NOMO-1 (cell line): ENCODE results near the gene SSB.
"Not testable (repeated sequence)": the region's sequence is repeated elsewhere in the genome, so short reads cannot be mapped to it uniquely, and the experiment has no call there.

Experiments
- DNase-seq, 2 experiments: peaks; one replicate each; lab custom pipeline; 2025; ENCODE audit not compliant: unreplicated experiment in 2 of 2; lab: John Stamatoyannopoulos, UW

SSB gene

DNA sequence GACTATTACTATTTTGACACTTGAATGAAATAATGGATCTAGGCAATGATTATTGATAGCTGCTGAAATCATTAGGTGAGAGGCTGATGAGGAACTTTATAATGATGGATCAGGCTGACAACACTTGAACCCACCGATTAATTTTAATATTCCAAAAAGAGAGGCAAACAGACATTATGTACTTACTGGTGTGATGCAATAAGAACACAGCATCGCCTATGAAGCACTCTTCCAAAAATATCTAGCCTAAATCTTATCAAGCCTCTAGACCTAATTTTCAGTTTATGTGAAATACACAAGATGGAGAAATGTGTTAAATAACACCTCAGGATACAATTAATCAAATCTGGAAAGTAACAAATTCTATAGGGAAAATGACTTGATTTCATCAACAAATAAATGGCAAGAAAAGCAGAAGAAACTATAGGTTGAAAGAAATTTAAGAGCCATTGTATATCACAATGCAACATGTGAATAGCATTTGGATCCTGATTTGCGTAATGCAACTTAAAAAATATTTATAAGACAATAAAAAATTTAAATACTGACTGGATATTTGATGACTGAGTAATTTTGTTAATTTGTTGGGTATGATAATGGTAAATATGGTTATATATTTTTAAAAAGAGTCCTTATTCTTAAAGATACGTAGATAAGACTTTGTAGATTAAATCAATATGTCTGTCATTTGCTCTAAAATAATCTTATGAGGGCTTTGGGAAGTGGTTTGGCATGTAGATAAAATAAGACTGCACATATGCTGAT, 17.2 kb upstream of the SSB start:
- DNase-seq, result no peak

DNA sequence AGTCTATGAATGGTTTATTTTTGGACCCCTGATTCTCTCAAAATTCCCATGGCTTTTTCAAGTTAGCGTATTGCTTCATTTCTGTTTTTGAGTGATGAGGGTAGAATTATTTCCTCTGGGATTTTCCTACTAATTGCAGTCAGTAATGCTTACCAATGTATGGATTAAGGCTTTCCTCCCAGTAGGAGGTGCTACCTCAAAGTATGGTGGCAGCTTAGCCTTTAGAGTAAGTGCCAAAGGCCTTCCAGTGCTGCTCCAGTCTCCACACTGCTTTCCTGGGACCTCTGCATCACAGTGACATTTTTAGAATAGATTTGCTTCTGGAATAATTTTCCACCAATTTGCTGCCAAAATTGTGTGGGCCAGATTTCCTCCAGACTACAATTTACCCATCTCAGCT, 16.2 kb upstream of the SSB start:
- no peak for DNase-seq

DNA sequence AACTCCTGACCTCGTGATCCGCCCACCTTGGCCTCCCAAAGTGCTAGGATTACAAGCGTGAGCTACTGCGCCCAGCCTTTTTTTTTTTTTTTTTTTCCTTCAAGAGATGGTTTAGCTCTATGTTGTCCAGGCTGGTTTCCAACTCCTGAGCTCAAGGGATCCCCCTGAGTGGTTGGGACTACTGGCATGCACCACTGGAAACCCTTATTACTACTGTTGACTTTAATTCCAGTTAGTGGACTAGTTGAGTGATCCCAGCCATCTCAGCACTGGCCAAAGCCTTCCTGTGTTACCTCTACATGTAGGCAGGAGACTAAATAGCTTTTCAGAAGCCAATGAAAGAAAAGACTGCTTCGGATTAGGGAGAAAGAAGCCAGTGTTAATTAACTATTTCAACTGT, 8.1 kb upstream of the SSB start:
- DNase-seq, result no peak

DNA sequence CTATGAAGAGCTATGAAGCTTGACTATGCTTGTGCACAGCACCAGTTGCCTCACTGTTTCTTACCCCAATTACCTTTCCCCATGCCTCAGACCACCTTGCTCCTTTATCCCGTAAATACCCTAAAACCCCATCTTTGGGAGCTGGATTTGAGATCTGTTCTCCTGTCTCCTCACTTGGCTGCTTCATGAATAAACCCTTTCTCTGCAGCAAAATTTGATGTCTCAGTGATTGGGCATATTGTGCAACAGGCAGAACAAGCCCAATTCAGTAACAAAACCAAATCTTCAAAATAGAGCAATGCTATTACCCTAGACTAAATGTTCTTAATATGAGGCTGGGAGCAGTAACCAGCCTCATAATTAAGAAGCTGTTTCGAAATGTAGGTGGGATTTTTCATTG, 3.5 kb upstream of the SSB start:
- no peak for DNase-seq

DNA sequence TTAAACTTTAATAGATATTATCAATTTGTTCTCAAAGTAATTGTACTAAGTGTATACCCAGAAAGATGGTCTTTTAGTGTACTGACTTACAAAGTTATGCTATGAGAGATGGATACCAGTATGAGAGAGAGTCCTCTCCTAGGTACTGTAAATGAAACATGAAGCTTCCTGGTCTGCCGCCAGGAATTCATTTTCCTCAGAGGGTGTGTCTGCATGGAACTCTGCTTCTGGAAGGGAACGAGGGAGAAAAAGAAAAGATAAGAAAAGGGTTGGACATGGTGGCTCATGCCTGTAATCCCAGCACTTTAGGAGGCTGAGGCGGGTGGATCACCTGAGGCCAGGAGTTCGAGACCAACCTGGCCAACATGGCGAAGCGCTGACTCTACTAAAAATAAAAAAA, 2.2 kb upstream of the SSB start:
- DNase-seq, result no peak

DNA sequence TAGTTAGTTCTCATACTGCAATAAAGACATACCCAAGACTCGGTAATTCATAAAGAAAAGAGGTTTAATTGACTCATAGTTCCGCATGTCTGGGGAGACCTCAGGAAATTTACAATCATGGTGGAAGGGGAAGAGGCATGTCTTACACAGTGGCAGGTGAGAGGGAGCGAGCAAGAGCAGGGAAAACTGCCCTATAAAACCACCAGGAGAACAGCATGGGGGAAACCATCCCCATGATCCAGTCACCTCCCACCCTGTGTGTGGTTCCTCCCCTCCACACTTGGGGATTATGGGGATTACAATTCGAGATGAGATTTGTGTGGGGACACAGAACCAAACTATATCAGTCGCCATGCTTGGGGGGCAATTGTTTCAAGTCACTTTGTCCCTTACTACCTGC, 1.1 kb upstream of the SSB start:
- DNase-seq, result no peak

DNA sequence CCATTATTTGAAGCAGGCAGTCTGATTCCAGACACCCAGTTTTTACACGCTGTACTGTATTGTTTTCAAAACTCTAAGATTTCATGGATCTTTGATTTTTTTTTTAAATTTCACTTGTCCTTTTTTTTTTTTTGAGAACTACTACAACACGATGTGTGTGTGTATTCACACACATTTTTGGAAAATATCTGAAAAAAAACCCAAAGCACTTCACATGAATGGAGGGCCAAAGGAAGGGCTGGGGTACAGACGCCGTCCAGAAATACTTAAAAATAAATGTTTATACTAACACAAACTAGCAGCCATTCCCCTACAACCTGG, 314 bp upstream of the SSB start:
- no peak for DNase-seq

DNA sequence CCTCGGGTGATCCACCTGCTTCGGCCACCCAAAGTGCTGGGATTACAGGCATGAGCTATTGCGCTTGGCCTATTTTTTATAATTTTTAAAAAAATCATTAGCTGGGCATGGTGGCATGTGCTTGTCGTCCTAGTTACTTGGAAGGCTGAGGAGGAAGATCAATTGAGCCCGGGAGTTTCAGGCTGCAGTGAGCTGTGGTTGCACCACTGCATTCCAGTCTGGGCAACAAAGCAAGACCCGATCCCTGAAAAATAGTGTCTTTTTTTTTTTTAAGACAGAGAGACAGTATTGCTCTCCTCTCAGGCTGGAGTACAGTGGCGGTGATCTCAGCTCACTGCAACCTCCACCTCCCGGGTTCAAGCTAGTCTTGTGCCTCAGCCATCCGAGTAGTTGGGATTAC, 4.8 kb downstream of the SSB start:
- no peak for DNase-seq

DNA sequence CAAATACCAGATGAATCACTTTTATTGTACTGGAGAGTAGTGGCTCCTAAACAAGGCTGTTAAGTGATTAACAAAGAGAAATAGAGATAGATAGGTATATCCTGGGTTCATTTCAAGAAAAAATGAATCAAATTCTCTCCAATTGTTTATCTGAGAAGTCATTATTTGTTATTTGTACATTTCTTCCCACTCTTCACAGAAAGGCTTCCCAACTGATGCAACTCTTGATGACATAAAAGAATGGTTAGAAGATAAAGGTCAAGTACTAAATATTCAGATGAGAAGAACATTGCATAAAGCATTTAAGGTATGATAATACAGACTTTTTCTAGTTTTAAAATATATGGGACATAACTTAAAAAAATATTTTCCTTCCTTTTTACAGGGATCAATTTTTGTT, 7.9 kb downstream of the SSB start:
- no peak for DNase-seq

DNA sequence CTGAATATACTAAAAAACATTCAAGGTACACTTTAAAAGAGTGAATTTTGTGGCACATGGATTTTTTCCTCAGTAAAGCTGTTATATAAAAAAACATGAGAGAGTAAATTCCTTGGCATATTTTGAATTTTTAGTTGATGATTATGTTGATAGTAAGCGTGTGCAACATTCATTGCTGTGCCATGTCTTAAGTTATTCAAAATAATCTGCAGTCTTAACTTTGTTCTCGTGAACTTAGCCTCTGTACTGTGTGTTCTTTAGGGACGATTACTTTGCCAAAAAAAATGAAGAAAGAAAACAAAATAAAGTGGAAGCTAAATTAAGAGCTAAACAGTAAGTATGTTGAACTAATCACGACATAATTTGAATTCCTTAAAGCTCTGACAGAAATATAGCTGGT, 9.6 kb downstream of the SSB start:
- no peak for DNase-seq

DNA sequence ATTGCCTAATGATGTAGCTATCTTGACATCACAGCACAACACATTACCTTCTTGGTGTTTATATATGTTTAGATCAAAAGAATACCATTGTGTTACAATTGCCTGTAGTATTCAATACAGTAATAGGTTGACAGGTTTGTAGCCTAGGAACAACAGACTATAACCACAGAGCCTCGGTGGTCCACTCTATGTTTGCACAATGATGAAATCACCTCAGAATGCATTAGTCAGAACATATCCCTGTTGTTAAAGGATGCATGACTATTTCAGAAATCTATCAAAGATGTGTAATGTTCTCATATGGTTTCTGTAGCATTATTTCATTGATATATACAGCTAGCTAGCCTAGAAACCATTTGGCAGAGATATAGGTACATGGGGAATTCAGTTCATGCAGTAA, 17.2 kb downstream of the SSB start:
- no peak for DNase-seq

DNA sequence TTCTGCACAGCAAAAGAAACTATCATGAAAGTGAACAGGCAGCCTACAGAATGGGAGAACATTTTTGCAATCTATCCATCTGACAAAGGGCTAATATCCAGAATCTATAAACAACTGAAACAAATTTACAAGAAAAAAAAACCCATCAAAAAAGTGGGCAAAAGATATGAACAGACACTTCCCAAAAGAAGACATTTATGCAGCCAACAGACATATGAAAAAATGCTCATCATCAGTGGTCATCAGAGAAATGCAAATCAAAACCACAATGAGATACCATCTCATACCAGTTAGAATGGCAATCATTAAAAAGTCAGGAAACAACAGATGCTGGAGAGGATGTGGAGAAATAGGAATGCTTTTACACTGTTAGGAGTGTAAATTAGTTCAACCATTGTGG, 18.3 kb downstream of the SSB start:
- not testable (repeated sequence) for DNase-seq

DNA sequence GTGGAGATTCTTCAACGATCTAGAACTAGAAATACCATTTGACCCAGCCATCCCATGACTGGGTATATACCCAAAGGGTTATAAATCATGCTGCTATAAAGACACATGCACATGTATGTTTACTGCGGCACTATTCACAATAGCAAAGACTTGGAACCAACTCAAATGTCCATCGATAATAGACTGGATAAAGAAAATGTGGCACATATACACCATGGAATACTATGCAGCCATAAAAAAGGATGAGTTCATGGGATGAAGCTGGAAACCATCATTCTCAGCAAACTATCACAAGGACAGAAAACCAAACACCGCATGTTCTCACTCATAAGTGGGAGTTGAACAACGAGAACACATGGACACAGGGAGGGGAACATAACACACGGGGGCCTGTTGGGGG, 18.7 kb downstream of the SSB start:
- not testable (repeated sequence) for DNase-seq

DNA sequence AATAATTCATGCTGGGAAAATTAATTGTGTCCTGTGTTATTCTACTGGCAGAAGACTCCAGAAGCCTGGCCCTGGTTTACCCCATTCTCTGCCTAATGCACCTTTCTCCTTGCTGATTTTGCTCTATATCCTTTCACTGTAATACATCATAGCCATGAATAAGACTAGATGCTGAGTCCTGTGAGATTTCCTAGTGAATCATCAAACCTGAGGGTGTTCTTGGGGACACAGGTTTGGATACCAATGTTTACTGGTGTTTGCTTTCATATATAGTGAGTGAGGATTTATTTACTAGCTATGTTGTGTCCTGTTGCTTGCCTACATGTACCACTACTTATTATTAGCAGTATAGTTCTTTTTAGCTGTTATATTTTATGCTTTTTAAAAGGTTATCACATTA, 19.6 kb downstream of the SSB start:
- no peak for DNase-seq

DNA sequence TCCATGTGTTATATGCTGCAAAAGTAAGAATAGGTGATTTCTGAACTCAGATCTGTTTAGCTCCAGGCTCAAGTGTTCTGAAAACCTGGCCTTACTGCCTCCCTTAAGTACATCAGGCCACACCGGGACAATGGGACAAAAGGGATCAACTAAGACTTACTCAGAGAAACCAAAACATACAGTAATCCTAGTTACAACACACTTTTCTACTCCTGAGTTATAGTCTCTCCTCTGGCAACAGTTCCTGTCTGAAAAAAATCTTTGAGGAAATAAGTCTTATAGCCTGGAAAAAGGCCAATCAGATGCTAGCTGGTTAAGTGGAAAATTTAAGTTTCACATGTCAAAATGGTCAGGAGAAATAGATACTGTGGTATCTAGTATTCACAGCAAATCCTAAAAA, 20.4 kb downstream of the SSB start:
- DNase-seq, result no peak

DNA sequence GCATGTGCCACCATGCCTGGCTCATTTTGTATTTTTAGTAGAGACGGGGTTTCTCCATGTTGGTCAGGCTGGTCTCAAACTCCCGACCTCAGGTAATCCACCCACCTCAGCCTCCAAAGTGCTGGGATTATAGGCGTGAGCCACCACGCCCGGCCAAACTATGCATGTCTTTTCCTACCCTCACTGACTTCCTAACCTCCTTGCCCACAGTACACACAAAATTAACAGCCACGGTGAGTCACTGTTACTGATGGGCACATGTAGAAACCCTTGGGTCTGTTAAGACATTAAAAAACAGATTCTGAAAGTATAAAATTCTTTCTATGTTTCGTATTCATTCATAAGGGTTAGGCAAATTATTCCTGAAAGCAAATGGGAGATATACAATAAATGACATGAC, 21.4 kb downstream of the SSB start:
- not testable (repeated sequence) for DNase-seq

DNA sequence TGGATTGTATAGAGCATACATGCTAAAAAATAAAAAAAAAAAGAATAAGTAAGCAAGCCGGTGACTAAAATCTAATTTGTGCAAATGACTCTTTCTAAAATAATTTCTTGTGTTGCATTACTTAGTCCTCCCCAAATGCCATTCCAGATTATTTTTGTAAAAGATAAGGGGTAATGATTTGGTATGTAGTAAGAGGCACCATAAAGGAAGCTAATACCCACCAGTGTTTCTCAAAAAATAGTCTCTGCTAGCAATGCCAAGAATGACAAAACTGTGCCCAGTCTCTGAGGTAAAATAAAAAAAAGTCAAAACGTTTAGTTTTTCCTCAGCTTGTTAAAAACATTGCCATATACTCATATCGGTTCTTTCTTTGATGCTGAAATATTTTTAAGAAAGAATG, 23.4 kb downstream of the SSB start:
- no peak for DNase-seq

DNA sequence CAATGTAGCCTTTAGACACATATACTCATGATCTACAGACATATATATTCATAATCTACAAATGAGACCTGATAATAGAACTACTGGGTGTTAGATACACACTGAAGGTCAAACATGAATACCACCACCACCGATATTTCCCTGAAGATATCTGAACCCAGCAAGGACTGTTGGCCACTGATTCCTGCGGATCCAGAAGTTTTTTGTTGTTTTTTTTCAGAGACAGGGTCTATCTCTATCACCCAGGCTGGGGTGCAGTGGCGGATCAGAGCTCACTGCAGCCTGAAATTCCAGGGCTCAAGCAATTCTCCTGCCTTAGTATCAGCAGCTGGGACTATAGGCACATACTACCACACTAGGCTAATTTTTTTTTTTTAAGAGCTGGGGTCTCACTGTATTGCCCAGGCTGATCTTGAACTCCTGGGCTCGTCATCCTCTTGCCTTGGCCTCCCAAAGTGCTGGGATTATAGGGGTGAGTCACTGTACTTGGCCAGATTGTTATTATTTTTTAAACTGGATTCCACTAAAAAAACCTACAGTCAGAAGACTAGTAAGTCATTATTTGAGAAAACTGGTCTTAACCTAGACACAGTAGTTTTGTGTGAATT, 24.2 kb downstream of the SSB start:
- no peak for DNase-seq

DNA sequence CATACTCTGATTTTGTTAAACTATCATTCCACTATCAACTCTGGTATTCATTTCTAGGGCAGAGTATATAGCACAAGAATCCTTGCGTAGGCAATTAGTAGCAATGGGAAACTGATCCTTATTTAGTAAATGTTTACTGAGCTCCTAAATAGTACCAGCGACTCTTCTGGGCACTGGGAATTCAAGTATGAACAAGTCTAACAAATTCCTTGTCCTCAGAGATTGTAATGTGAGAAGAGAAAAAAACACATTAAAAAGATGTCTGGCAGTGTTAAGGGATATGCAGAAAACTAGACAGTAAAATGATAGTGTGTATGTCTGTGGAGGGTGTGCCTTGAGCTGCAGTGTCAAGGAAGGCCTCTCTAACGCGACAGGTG, 25.3 kb downstream of the SSB start:
- peak in 1 of 2 experiments; percentile 42 for DNase-seq

DNA sequence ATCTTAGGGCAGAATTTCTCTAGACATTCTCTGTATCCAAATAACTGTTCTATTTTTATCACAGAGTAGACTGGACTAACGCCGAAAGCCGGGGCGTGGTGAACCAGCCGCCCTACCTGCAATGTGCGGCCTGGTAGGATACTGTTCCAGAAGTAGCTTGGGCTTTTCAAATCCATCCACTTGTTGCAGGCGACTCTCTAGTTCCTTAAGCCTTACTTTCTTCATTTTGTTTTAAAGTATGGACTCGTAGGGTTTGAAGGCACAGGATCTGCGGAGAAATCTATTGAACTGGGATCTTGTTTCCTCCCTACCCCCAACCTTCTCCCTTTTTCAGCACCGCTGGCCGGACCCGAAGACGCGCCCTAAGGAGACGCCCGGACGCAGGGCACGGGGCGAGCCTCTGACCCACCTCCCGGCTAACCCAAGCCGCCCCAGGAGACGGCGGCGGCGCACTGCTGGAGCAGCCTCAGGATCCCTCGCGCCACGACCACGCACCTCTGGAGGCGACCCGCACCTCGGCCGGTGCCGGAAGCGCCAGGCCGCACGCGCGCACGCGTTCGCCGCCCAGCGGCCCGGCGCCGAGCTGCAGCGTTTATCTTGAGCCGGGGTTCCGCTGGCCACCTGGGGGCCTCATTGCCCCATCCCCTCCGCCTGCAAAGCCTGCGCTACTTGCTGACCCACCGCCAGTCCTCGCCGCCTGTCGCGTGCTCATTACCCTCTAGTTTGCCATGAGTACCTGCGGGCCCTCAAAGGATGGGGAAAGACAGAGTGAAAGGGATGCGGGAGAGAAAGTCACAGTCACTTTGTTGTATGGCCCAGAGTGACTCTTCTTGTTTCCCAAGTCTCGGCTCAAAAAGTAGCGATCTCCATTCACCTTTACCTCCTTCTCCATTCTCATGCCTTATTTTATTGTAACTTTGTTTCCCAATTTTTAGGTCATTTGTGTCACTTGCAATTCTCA, 26.0 kb downstream of the SSB start, which contains the start of gene METTL5:
TSS of gene METTL5 (minus strand) at position 533 of the 961 bp plus-strand sequence. CDS start at position 225, 308 bp downstream.
- DNase-seq, result peak; percentile 68 to 84

DNA sequence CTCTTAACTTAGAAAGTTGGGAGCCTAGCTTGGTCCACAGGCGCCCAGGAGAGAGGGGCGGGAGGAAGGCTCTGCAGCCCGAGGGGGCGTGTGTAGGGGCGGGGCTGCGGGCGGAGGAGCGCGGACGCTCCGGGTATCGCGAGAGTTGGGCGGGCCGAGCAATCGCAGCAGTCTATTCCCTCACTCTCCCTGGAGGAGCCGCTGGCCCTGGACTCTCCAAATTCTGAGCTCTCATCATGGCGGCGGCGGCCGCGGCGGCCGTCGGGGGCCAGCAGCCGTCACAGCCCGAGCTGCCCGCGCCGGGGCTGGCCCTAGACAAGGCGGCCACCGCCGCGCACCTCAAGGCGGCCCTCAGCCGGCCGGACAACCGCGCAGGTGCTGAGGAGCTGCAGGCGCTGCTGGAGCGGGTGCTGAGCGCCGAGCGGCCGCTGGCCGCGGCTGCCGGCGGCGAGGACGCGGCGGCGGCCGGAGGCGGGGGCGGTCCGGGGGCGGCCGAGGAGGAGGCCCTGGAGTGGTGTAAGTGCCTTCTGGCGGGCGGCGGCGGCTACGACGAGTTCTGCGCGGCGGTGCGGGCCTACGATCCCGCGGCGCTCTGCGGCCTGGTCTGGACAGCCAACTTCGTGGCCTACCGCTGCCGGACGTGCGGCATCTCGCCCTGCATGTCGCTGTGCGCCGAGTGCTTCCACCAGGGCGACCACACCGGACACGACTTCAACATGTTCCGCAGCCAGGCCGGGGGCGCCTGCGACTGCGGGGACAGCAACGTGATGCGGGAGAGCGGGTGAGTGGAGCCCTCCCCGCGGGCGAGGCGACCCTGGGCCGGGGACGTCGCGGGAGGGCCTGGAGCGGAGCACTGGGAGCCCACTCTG, 28.8 kb downstream of the SSB start, which contains the start of gene UBR3:
TSS of gene UBR3 (plus strand) at position 183 of the 869 bp plus-strand sequence. CDS start at position 237, 54 bp downstream.
- DNase-seq, result peak; percentile 87 to 92
